ENCODE measurements around the gene DDA1.

- TF ChIP-seq CTCF (IDR thresholded peaks at IDR 0.05), result no peak
- TF ChIP-seq POLR2A (IDR thresholded peaks at IDR 0.05), result no peak
These were observed 6.8 kb upstream of the DDA1 start for GRCh38 chr19:17302391-17303166.

All from lower leg skin (tissue), 3 donors.